Osteocyte (in vitro differentiated cells): ENCODE data around the gene LYSET. TPM values are rescaled to one million over a fixed set of nuclear protein-coding genes. Genes with fewer than 3 reads are reported as not detected.
"Not testable (repeated sequence)": the region's sequence is repeated elsewhere in the genome, so short reads cannot be mapped to it uniquely, and the experiment has no call there.

Experiments
- DNase-seq: peaks from one replicate; pipeline ENCODE4 v3.0.0; 2021; ENCODE audit warnings: mixed read lengths; ENCODE audit not compliant: unreplicated experiment; ENCODE audit errors: extremely low spot score
- H3K27ac Mint-ChIP-seq: one replicate; pipeline ENCODE4 v1.8.0; 2021; ENCODE audit warnings: mild to moderate bottlenecking, mixed read lengths; ENCODE audit not compliant: unreplicated experiment
- H3K27me3 Mint-ChIP-seq: one replicate; pipeline ENCODE4 v1.8.0; 2021; ENCODE audit warnings: mixed read lengths; ENCODE audit not compliant: unreplicated experiment
- H3K36me3 Mint-ChIP-seq: one replicate; pipeline ENCODE4 v1.8.0; 2021; ENCODE audit warnings: mixed read lengths; ENCODE audit not compliant: unreplicated experiment
- H3K4me1 Mint-ChIP-seq: one replicate; pipeline ENCODE4 v1.8.0; 2021; ENCODE audit warnings: mixed read lengths; ENCODE audit not compliant: unreplicated experiment
- H3K4me3 Mint-ChIP-seq: one replicate; pipeline ENCODE4 v1.8.0; 2021; ENCODE audit warnings: mild to moderate bottlenecking, moderate library complexity, mixed read lengths; ENCODE audit not compliant: unreplicated experiment
- H3K9me3 Mint-ChIP-seq: one replicate; pipeline ENCODE4 v1.8.0; 2021; ENCODE audit warnings: mixed read lengths; ENCODE audit not compliant: unreplicated experiment
- CTCF ChIP-seq: fragments of 200-600 bp; sonication (generic); IDR thresholded peaks from 2 replicates; pipeline ENCODE4 v1.5.0; 2021; ENCODE audit warnings: antibody characterized with exemption, mild to moderate bottlenecking, moderate library complexity
- long read RNA-seq: library from polyadenylated mRNA; unstranded; transcript quantifications from one replicate; pipeline ENCODE4 v2.0.0, GENCODE V29; 2021
- total RNA-seq: library from RNA; stranded (reverse); gene quantifications from 2 replicates; pipeline ENCODE4 v1.2.1, GENCODE V29; 2021

The LYSET gene
- total RNA-seq = 23.1 and 23.4 TPM in 2 replicates
- long read RNA-seq, transcript TMEM251-201 (2 exons, 909 nt) = major isoform, 7 of 8 reads
- long read RNA-seq, partial matches to known transcripts = 0 of 8 reads
- long read RNA-seq, other reads (novel, unspliced or antisense) = 0 of 8 reads

- peak; percentile 42 for TF ChIP-seq CTCF
- H3K36me3 Mint-ChIP-seq = peaks cover 9% of the 10 kb centered on the region
- H3K27me3 Mint-ChIP-seq = no peaks in the 10 kb centered on the region
- peaks cover 20% of the 10 kb centered on the region for H3K4me1 Mint-ChIP-seq
- peak within 1 kb of the TSS; percentile 84 for H3K4me3 Mint-ChIP-seq
- peak within 1 kb of the TSS; percentile 90 for H3K27ac Mint-ChIP-seq
- DNase-seq = peak; percentile 95
- H3K9me3 Mint-ChIP-seq = no peaks in the 10 kb centered on the region
These were observed at the start of gene LYSET, which contains the start of gene MOAP1 for GRCh38 chr14:93184391-93185348. TSS of gene LYSET (plus strand) at chr14:93185317. CDS start at chr14:93185406, 89 bp downstream. TSS of gene MOAP1 (minus strand) at chr14:93184897. CDS start at chr14:93184242, 655 bp downstream.

GRCh38 chr14:93135399-93135798 is 49.7 kb upstream of the LYSET start:
- Mint-ChIP-seq H3K27ac (no peak overlapping the region), H3K4me1 (peaks cover 26% of the 10 kb centered on the region), H3K27me3 (peaks cover 10% of the 10 kb centered on the region), H3K36me3 (no peaks in the 10 kb centered on the region), H3K4me3 (no peak overlapping the region), H3K9me3 (no peaks in the 10 kb centered on the region)
- TF ChIP-seq CTCF = no peak
- DNase-seq = no peak

- Mint-ChIP-seq H3K36me3 (no peaks in the 10 kb centered on the region), H3K9me3 (no peaks in the 10 kb centered on the region), H3K27ac (no peak overlapping the region), H3K27me3 (peaks cover 10% of the 10 kb centered on the region), H3K4me1 (peaks cover 24% of the 10 kb centered on the region), H3K4me3 (no peak overlapping the region)
- no peak for TF ChIP-seq CTCF
- DNase-seq = no peak
These were observed 49.1 kb upstream of the LYSET start for GRCh38 chr14:93136009-93136408.

- H3K27me3 Mint-ChIP-seq, H3K36me3 Mint-ChIP-seq: not testable (repeated sequence)
- H3K4me1 Mint-ChIP-seq = peaks cover 24% of the 10 kb centered on the region
These were observed 48.6 kb upstream of the LYSET start for GRCh38 chr14:93136508-93136907.

GRCh38 chr14:93137864-93138263 is 47.3 kb upstream of the LYSET start:
- DNase-seq = no peak
- TF ChIP-seq CTCF = no peak
- Mint-ChIP-seq H3K27ac (no peak overlapping the region), H3K27me3 (peaks cover 10% of the 10 kb centered on the region), H3K9me3 (no peaks in the 10 kb centered on the region), H3K36me3 (no peaks in the 10 kb centered on the region), H3K4me1 (peaks cover 20% of the 10 kb centered on the region), H3K4me3 (no peak overlapping the region)

More at GRCh38 chr14:93136508-93136907, 48.6 kb upstream of the LYSET start:
- not testable (repeated sequence) for DNase-seq, H3K4me3 Mint-ChIP-seq, H3K27ac Mint-ChIP-seq, H3K9me3 Mint-ChIP-seq
